NT2/D1 (cell line): Measurements from ENCODE around the gene GSS.

Source experiments
- SUZ12 ChIP-seq: IDR thresholded peaks from 2 replicates; pipeline ENCODE4 v1.6.1; 2011; ENCODE audit not compliant: insufficient read length, insufficient read depth; ENCODE audit errors: extremely low read depth
- YY1 ChIP-seq: IDR thresholded peaks from 2 replicates; pipeline ENCODE4 v1.6.1; 2011; ENCODE audit not compliant: insufficient read length, insufficient read depth
- ZNF274 ChIP-seq: IDR thresholded peaks from 2 replicates; pipeline ENCODE4 v1.6.1; 2011; ENCODE audit warnings: mild to moderate bottlenecking, low read depth, low read length

DNA sequence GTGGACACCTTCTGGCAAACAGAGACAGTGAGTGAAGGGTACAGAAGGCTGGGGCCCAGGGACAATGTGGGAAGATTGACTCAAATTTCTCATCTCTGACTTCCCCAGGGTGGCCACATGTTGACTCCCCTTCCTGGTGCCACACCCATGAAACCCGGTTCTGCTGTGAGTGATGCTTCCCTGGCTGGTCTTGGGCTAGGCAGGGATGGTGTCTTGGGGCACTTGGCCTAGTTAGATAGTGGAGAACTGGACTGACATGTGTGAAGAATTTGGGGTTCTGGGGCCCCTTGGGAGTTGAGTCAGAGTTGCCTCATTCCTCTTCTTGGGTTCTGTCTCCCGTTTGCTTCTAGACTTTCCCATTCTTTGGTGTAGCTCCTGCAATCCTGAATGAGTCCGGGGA lies 34.2 kb downstream of the GSS start:
- TF ChIP-seq SUZ12, result no peak
- TF ChIP-seq ZNF274, result no peak
- TF ChIP-seq YY1, result no peak
